GM12878 (cell line): ENCODE measurements around the gene CAMKMT. TPM values are rescaled to one million over a fixed set of nuclear protein-coding genes. Genes with fewer than 3 reads are reported as not detected.

Source experiments
- ATAC-seq: fragments of 200-7000 bp; cut with Tn5 transposase; 3 replicates; pipeline ENCODE4 v1.9.1; 2020; ENCODE audit warnings: mild to moderate bottlenecking, moderate library complexity
- BruUV-seq: library from RNA; stranded (reverse); fragments of 400-500 nt; replicated peaks from 2 replicates; lab custom pipeline; 2021; lab: Mats Ljungman, UMichigan
- CTCF ChIA-PET: fragments of 300-600 bp; sonication (Branson Sonifier 250); formaldehyde crosslinking; extraction: SDS; loops from one replicate; lab custom pipeline; 2021; ENCODE audit warnings: inconsistent platforms; lab: Yijun Ruan, JAX
- POLR2A ChIA-PET: fragments of 350-600 bp; formaldehyde crosslinking; extraction: SDS; loops from one replicate; lab custom pipeline; 2021; ENCODE audit warnings: inconsistent platforms; lab: Charles Lee
- RAD21 ChIA-PET: fragments of 300-600 bp; sonication (Branson Sonifier 250); formaldehyde crosslinking; loops from one replicate; lab custom pipeline; 2023; ENCODE audit warnings: antibody characterized with exemption; ENCODE audit not compliant: unreplicated experiment; lab: Charles Lee
- SMC1A ChIA-PET: fragments of 300-600 bp; sonication (Branson Sonifier 250); formaldehyde crosslinking; loops from one replicate; lab custom pipeline; 2023; ENCODE audit not compliant: unreplicated experiment, uncharacterized antibody; lab: Charles Lee
- DNase-seq: peaks from one replicate; pipeline ENCODE4 v3.0.0-alpha.2; 2011; ENCODE audit warnings: low read depth, low spot score
- FAIRE-seq: peaks from 3 replicates; lab custom pipeline; 2011; peaks lifted over from hg19 to GRCh38; lab: Jason Lieb, UNC
- H2AFZ ChIP-seq: 2 replicates; pipeline ENCODE4 v1.6.0; 2011; ENCODE audit warnings: low read depth, low read length, control low read depth; ENCODE audit not compliant: control insufficient read depth
- H3K27ac ChIP-seq: 2 replicates; pipeline ENCODE4 v1.5.1; 2011; ENCODE audit warnings: control low read depth; ENCODE audit not compliant: control insufficient read depth, insufficient read depth
- H3K27me3 ChIP-seq, 2 experiments: replicated peaks in 1 of 2; 2 replicates each; pipeline versions ENCODE4 v1.6.0 to v1.6.1; 2011; ENCODE audit warnings: low read length in 1 of 2; ENCODE audit not compliant: control insufficient read depth in 2 of 2, insufficient read depth in 2 of 2
- H3K36me3 ChIP-seq, 2 experiments: 2 replicates each; pipeline ENCODE4 v1.5.1; 2011; ENCODE audit warnings: low read length in 1 of 2; ENCODE audit not compliant: control insufficient read depth in 2 of 2, insufficient read depth in 2 of 2
- H3K4me1 ChIP-seq: 2 replicates; pipeline ENCODE4 v1.6.1; 2011; ENCODE audit warnings: mild to moderate bottlenecking, low read length, moderate library complexity, mixed read lengths; ENCODE audit not compliant: control insufficient read depth, insufficient read depth
- H3K4me2 ChIP-seq: 2 replicates; pipeline ENCODE4 v1.6.0; 2011; ENCODE audit warnings: control low read depth; ENCODE audit not compliant: control insufficient read depth, insufficient read depth
- H3K4me3 ChIP-seq: fragments of 200-600 bp; sonication (generic); 2 replicates; pipeline ENCODE4 v1.5.1; 2016
- H3K79me2 ChIP-seq: 2 replicates; pipeline ENCODE4 v1.6.0; 2011; ENCODE audit warnings: low read length; ENCODE audit not compliant: control insufficient read depth, insufficient read depth
- H3K9ac ChIP-seq: 2 replicates; pipeline ENCODE4 v1.8.0; 2011; ENCODE audit warnings: low read length, control low read depth, mixed read lengths; ENCODE audit not compliant: control insufficient read depth, insufficient read depth
- H3K9me3 ChIP-seq: replicated peaks from 3 replicates; pipeline ENCODE4 v1.5.1; 2011; ENCODE audit warnings: mild to moderate bottlenecking, low read length; ENCODE audit not compliant: control insufficient read depth, insufficient read depth
- H4K20me1 ChIP-seq: 2 replicates; pipeline ENCODE4 v1.6.0; 2011; ENCODE audit not compliant: control insufficient read depth, insufficient read depth
- ASH2L ChIP-seq: fragments of 300-600, 200-600 bp; sonication (generic); IDR thresholded peaks from 2 replicates; pipeline ENCODE4 v1.6.1; 2017; ENCODE audit warnings: low read depth, mild to moderate bottlenecking, borderline replicate concordance
- ATF7 ChIP-seq: fragments of 450-650 bp; IDR thresholded peaks from 2 replicates; pipeline ENCODE4 v1.6.1; 2016; ENCODE audit warnings: low read depth, mild to moderate bottlenecking
- ELK1 ChIP-seq: IDR thresholded peaks from 2 replicates; pipeline ENCODE4 v1.6.1; 2012; ENCODE audit warnings: low read depth, low read length, improper control_type of control experiment
- HDGF ChIP-seq: fragments of 450-650 bp; IDR thresholded peaks from 2 replicates; pipeline ENCODE4 v1.6.1; 2016; ENCODE audit warnings: antibody characterized with exemption
- IRF4 ChIP-seq: IDR thresholded peaks from 2 replicates; pipeline ENCODE4 v1.6.1; 2011; ENCODE audit warnings: low read depth, low read length
- REST ChIP-seq: IDR thresholded peaks from 2 replicates; pipeline ENCODE4 v1.6.1; 2012; ENCODE audit warnings: mild to moderate bottlenecking, low read depth, low read length
- RUNX3 ChIP-seq: IDR thresholded peaks from 2 replicates; pipeline ENCODE4 v1.6.1; 2012; ENCODE audit warnings: low read length, inconsistent platforms
- SP1 ChIP-seq: IDR thresholded peaks from one replicate; pipeline ENCODE4 v1.6.1; 2011; ENCODE audit warnings: low read depth, low read length
- STAT3 ChIP-seq: IDR thresholded peaks from 2 replicates; pipeline ENCODE4 v1.6.1; 2011; ENCODE audit warnings: low read depth, low read length, improper control_type of control experiment
- ZBTB11 ChIP-seq: fragments of 450-650 bp; formaldehyde crosslinking; IDR thresholded peaks from 2 replicates; pipeline ENCODE4 v1.5.0; 2022; ENCODE audit warnings: mild to moderate bottlenecking, missing genetic modification characterization
- WGBS: methylation state at CpG from one replicate; pipeline ENCODE4 v1.1.6; 2016; ENCODE audit warnings: low lambda C conversion rate; ENCODE audit not compliant: insufficient replicate concordance, insufficient coverage; ENCODE audit errors: missing lambda C conversion rate; 5-methylcytosine and 5-hydroxymethylcytosine counted together
- in situ Hi-C: fragments of 300-500 bp; cut with MboI; formaldehyde crosslinking; loops from 9 replicates; pipeline ENCODE4 v1.14.3; 2018; ENCODE audit warnings: mixed read lengths
- intact Hi-C: fragments of 100-400 bp; cut with micrococcal nuclease; formaldehyde crosslinking; loops from one replicate; pipeline ENCODE4 v1.14.2; 2022; ENCODE audit not compliant: unreplicated experiment
- polyA plus RNA-seq, 11 experiments: library from polyadenylated mRNA; depleted of rRNA in 4 of 11; unstranded in 6 of 11; stranded (reverse) in 5 of 11; fragments of >200 nt; fragmentation: Nextera tagmentation in 4 of 11; fragmentation: Illumina TruSeq in 1 of 11; extraction: Ambion mirVana in 4 of 11; extraction: Trizol in 1 of 11; gene quantifications; 1 replicate in 1 of 11; 2 replicates in 10 of 11; pipeline versions ENCODE4 v1.2.1 to v1.2.3, GENCODE V29; 2011 to 2016; ENCODE audit warnings: inconsistent platforms in 2 of 11, missing spikeins in 2 of 11, low read depth in 1 of 11
- total RNA-seq, 4 experiments: library from RNA; depleted of rRNA in 3 of 4; stranded (reverse); fragments of >200 nt in 3 of 4; fragmentation: Illumina TruSeq in 1 of 4; extraction: Trizol in 1 of 4; gene quantifications; 2 replicates each; pipeline versions ENCODE4 v1.2.1 to v1.2.3, GENCODE V29; 2013 to 2021

Gene CAMKMT
- total and polyA plus RNA-seq, 10 of the 15 experiments (the other 5 are each of a cell fraction or from before 2014, with no cell fraction given): 2.7 to 16.0 (median 11.8) TPM

- no peak overlapping the region for H3K4me3 ChIP-seq
- H3K4me1 ChIP-seq: no peaks in the 10 kb centered on the region; the same call in 1 of the 2 replicates
- DNase-seq (no peak), FAIRE-seq (no peak), ATAC-seq (no peak)
- no peaks in the 10 kb centered on the region for H3K79me2 ChIP-seq
- H2AFZ ChIP-seq: no peak overlapping the region
- in situ Hi-C loops (no loop called here), intact Hi-C loops (no loop called here)
- ChIA-PET CTCF (no interaction called here), POLR2A (no interaction called here), RAD21 (no interaction called here), SMC1A (no interaction called here)
- no peak overlapping the region for H3K27ac ChIP-seq
- no peaks in the 10 kb centered on the region for H4K20me1 ChIP-seq
- H3K9ac ChIP-seq: no peak overlapping the region
- H3K9me3 ChIP-seq: no peaks in the 10 kb centered on the region; the same call in 2 of the 3 replicates
- no peaks in the 10 kb centered on the region for H3K36me3 ChIP-seq
- WGBS: 57% methylated on average over 4 of the region's 4 CpGs
- H3K4me2 ChIP-seq: no peak overlapping the region
- H3K27me3 ChIP-seq: peaks cover 0 to 3% of the 10 kb centered on the region in 2 experiments; a peak in 3 of 4 replicates
- TF ChIP-seq IRF4 (no peak), HDGF (no peak), ELK1 (no peak), ASH2L (no peak)
- no TSS peak for BruUV-seq
Observed at GRCh38 chr2:44796771-44797170, 435.0 kb downstream of the CAMKMT start.

GRCh38 chr2:44798139-44798659, 436.5 kb downstream of the CAMKMT start:
- H3K36me3 ChIP-seq: no peaks in the 10 kb centered on the region
- no peak overlapping the region for H3K9ac ChIP-seq
- peaks cover 0 to 6% of the 10 kb centered on the region in 2 experiments for H3K27me3 ChIP-seq
- no peak overlapping the region for H3K27ac ChIP-seq
- WGBS: 61% methylated on average over 6 of the region's 6 CpGs
- no peak overlapping the region for H2AFZ ChIP-seq
- no peaks in the 10 kb centered on the region; the same call in 1 of the 2 replicates for H3K4me1 ChIP-seq
- DNase-seq: no peak
- POLR2A ChIA-PET: no interaction called here
- CTCF ChIA-PET: no interaction called here
- no peaks in the 10 kb centered on the region for H4K20me1 ChIP-seq
- no peaks in the 10 kb centered on the region; the same call in 2 of the 3 replicates for H3K9me3 ChIP-seq
- no peak for ATAC-seq
- RAD21 ChIA-PET: no interaction called here
- intact Hi-C loops: no loop called here
- no peak overlapping the region for H3K4me2 ChIP-seq
- SMC1A ChIA-PET: interaction anchor here (1.4 kb wide), 1 partner anchor 18 kb away, joined by 3 read pairs; no protein-coding TSS in a partner anchor
- no TSS peak for BruUV-seq
- FAIRE-seq: no peak
- in situ Hi-C loops: no loop called here
- H3K4me3 ChIP-seq: no peak overlapping the region
- no peaks in the 10 kb centered on the region for H3K79me2 ChIP-seq
- no peak for TF ChIP-seq REST
- TF ChIP-seq RUNX3: no peak
- TF ChIP-seq ATF7: no peak
- no peak for TF ChIP-seq STAT3
- TF ChIP-seq ZBTB11: no peak
- no peak for TF ChIP-seq SP1
